HUES64 (cell line): ENCODE measurements around the gene AHRR.

Experiments used
- H3K27ac ChIP-seq: 2 replicates; pipeline ENCODE4 v1.7.0; 2013; ENCODE audit warnings: low read depth, low read length, inconsistent platforms
- H3K27me3 ChIP-seq: 2 replicates; pipeline ENCODE4 v1.6.1; 2013; ENCODE audit warnings: mild to moderate bottlenecking, low read length; ENCODE audit not compliant: insufficient read depth
- H3K36me3 ChIP-seq: 2 replicates; pipeline ENCODE4 v1.6.1; 2013; ENCODE audit warnings: mild to moderate bottlenecking, low read length; ENCODE audit not compliant: insufficient read depth
- H3K4me1 ChIP-seq: 2 replicates; pipeline ENCODE4 v1.6.1; 2013; ENCODE audit warnings: mild to moderate bottlenecking, low read length, moderate library complexity; ENCODE audit not compliant: insufficient read depth
- H3K4me3 ChIP-seq: 2 replicates; pipeline ENCODE4 v1.5.1; 2013; ENCODE audit warnings: mild to moderate bottlenecking, low read length, moderate library complexity
- H3K9ac ChIP-seq: 2 replicates; pipeline ENCODE4 v1.6.1; 2013; ENCODE audit warnings: mild to moderate bottlenecking, low read depth, low read length
- H3K9me3 ChIP-seq: 2 replicates; pipeline ENCODE4 v1.6.1; 2013; ENCODE audit warnings: low read depth, low read length; ENCODE audit not compliant: insufficient read depth
- WGBS: fragments of 150-250, 120-280 bp; methylation state at CpG from one replicate; pipeline ENCODE4 v1.1.7; 2013; ENCODE audit warnings: missing lambda C conversion rate; 5-methylcytosine and 5-hydroxymethylcytosine counted together

The AHRR gene

DNA sequence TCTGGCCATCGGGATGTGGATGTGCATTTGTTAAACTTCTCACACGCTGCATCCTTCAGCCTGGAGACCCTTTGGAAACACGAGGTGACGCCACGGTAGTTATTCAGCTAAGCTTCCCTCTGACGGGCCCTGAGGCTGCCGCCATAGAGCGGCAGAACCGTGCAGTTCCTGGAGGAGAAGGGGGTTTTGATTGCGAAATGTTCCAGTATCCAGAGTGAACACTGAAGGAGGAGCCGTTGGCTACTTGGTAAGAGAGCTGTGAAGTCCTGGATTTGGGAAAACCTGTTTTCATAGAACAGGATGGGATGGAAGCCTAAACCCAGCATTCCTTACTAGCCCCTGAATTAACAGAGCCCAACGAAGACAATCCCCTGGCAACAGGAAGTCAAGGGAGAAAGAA, 98.5 kb downstream of the AHRR start:
- Histone ChIP-seq H3K9ac (no peak overlapping the region), H3K4me3 (no peak overlapping the region), H3K27me3 (no peaks in the 10 kb centered on the region), H3K36me3 (no peaks in the 10 kb centered on the region), H3K9me3 (no peaks in the 10 kb centered on the region), H3K4me1 (peaks cover 7% of the 10 kb centered on the region), H3K27ac (no peak overlapping the region)
- WGBS: 90% methylated on average over 12 of the region's 12 CpGs

DNA sequence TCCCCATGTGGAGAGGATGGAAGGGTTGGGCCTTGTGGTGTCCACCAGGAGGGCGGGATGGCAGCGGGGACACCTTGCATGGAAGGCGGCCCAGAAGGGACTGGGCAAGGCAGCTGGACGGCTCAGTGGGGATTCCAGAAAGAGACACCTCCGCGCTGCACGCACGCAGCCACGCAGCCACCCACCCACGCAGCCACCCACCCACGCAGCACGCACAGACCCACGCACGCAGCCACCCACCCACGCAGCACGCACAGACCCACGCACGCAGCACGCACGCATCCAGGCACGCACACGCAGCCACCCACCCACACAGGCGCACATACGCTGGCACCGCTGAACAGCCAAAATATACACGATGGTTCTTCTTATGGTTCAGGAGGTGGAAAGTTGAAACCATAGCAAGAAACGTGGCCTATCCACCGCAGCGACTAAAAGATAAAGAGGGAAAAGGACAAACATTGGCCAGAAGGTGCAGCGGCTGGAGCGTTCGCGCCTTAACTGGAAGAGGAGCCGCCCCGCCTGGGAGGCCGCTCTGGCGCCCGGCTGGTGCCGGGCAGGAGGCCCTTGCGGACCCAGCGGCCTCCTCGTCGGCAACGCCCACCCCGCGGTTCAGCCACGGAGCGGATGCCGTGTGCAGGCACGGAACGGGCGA, 99.2 kb downstream of the AHRR start:
- peaks cover 3% of the 10 kb centered on the region; the same call in 1 of the 2 replicates for H3K4me1 ChIP-seq
- 95% methylated on average over 52 of the region's 52 CpGs for WGBS

DNA sequence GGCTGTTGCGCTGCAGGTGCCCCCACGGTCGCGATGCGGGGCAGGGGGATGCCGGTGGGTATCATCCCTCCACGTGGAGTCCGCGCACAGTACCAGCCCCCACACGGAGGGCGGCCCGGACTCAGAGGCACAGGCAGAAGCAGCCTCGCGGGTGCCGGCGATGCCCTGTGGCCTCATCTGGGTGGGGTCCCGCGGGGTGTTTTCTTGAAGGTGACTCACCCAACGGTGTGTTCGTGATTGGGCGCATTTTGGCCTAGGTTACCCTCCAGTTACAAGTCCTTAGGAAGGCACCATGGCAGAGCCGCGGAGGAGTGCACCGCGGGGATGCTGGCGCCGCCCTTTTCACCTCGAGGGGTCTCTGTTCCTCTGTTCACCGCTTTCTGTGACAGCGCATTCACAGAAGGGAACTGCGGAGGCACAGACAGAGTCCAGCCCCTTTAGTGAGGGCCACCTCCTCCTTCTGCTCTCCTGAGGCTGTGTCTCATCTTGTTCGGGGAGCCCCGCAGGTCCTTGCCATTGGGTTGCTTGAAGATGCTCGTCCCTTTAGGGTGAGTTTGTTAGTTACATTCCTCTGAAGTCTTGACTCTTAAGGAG, 99.9 kb downstream of the AHRR start:
- H3K9me3 ChIP-seq: no peaks in the 10 kb centered on the region
- H3K36me3 ChIP-seq: no peaks in the 10 kb centered on the region
- H3K9ac ChIP-seq: no peak overlapping the region
- H3K4me3 ChIP-seq: no peak overlapping the region
- H3K27me3 ChIP-seq: no peaks in the 10 kb centered on the region
- no peak overlapping the region for H3K27ac ChIP-seq
- 94% methylated on average over 34 of the region's 34 CpGs for WGBS
- no peaks in the 10 kb centered on the region for H3K4me1 ChIP-seq

More for the DNA sequence above, 99.2 kb downstream of the AHRR start:
- Histone ChIP-seq H3K27ac (no peak overlapping the region), H3K9me3 (no peaks in the 10 kb centered on the region), H3K36me3 (no peaks in the 10 kb centered on the region), H3K9ac (no peak overlapping the region), H3K27me3 (no peaks in the 10 kb centered on the region), H3K4me3 (no peak overlapping the region)

DNA sequence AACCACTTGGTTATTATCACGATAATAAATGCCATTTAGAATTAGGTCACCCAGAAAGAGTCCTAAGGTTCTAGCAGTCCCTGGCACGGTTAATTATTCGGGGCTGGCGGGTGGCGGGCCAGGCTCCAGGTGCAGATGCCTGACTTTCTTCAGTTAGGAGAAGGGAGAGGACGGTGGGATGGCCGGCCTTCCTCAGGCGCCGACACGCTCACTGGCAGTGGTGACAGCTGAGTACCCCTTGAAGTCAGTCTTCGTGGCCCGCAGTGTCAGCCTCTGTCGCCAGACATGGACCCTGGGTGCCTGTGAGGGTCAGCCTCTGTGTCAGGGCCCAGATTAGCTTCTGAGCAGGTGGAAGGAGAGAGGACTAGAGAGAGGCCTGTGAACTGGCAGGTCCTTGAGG, 100.4 kb downstream of the AHRR start:
- WGBS: 94% methylated on average over 13 of the region's 13 CpGs
- Histone ChIP-seq H3K4me1 (no peaks in the 10 kb centered on the region), H3K9ac (no peak overlapping the region), H3K36me3 (no peaks in the 10 kb centered on the region), H3K27me3 (no peaks in the 10 kb centered on the region), H3K9me3 (no peaks in the 10 kb centered on the region), H3K4me3 (no peak overlapping the region), H3K27ac (no peak overlapping the region)

DNA sequence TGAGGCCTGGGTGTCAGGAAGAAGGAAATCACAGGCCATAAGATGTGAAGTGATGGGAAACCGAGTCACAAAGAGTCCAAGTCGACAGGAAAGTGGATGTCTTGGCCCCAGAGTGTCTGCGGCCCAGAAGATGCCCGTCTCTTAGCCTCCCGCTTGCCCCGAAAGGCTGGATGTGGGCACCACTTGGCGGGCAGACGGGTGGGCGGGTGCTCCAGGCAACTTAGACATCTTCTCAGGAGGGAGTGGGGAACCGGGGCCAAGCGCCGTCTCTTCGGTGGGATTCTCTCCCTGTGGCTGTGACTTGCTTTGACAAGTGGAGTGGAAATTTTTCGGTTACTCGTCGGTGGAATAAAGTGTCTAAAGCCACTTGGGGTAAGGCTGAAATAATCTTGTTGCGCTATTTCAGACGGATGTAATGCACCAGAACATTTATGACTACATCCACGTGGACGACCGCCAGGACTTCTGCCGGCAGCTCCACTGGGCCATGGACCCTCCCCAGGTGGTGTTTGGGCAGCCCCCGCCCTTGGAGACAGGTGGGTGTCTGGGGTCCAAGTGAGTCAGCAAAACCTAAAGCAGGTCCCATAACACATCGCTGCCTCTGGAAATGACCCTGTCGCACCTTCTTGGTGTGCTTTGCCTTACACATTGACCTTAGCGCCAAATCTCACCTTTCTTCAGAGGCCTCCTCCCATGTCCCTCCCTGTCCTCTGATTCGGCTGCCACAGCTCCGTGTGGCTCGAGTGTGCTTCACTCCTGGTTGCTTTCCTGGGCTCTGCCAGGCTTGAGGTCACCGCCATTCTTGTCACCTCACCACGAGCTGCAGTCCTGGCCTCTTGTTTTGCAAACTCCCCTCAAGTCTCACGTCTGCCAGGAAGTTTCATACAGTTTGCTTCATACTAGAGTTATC, 101.1 kb downstream of the AHRR start:
- H3K27me3 ChIP-seq: no peaks in the 10 kb centered on the region
- H3K4me3 ChIP-seq: no peak overlapping the region
- no peaks in the 10 kb centered on the region for H3K9me3 ChIP-seq
- 91% methylated on average over 32 of the region's 32 CpGs for WGBS
- no peak overlapping the region for H3K27ac ChIP-seq
- no peaks in the 10 kb centered on the region for H3K4me1 ChIP-seq
- no peak overlapping the region for H3K9ac ChIP-seq
- no peaks in the 10 kb centered on the region for H3K36me3 ChIP-seq

DNA sequence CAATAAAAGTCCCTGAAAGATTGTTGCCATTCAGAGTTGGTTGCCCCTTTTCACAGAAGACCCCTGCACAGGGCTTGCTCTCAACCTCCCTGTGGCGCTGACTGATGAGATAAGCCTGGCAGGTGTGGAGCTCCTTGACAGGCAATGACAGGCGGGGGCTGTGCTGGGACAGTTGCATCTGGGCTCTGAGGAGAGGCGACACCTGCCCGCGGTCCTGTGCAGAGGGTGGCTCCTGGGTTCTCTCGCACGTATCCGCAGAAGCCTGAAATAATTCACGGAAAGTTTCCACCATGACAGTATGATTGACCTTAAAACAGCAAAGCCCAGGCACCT, 101.7 kb downstream of the AHRR start:
- H3K4me1 ChIP-seq: no peaks in the 10 kb centered on the region
- no peaks in the 10 kb centered on the region for H3K27me3 ChIP-seq
- WGBS: 94% methylated on average over 9 of the region's 9 CpGs

DNA sequence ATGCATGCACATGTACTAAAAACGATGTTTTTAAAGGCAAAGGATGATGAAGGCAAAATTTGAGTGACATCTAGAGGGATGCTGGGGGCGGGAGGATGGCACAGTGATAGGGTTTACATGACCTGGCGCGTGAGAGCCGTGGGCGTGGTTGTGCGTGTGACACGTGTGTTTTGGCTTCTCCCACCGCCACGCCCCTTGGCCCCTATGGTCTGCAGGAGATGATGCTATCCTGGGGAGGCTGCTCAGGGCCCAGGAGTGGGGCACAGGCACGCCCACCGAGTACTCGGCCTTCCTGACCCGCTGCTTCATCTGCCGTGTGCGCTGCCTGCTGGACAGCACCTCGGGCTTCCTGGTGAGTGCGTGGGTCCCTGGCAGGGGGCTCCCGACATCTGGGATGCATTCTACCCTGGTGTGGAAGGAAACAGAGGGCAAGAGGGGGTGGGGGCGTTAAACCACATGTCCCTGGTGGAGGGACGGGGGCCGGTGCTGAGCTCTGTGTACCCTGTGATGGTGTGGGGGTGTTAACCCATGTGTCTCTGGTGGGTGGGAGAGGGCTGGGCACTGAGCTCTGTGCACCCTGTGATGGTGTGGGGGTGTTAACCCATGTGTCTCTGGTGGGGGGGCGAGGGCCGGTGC, 102.2 kb downstream of the AHRR start:
- no peak overlapping the region for H3K27ac ChIP-seq
- H3K4me1 ChIP-seq: no peaks in the 10 kb centered on the region
- H3K9ac ChIP-seq: no peak overlapping the region
- H3K9me3 ChIP-seq: no peaks in the 10 kb centered on the region
- H3K4me3 ChIP-seq: no peak overlapping the region
- H3K36me3 ChIP-seq: no peaks in the 10 kb centered on the region
- WGBS: 92% methylated on average over 24 of the region's 24 CpGs
- H3K27me3 ChIP-seq: no peaks in the 10 kb centered on the region

More for the DNA sequence above, 101.7 kb downstream of the AHRR start:
- Histone ChIP-seq H3K9ac (no peak overlapping the region), H3K4me3 (no peak overlapping the region), H3K9me3 (no peaks in the 10 kb centered on the region), H3K36me3 (no peaks in the 10 kb centered on the region), H3K27ac (no peak overlapping the region)

DNA sequence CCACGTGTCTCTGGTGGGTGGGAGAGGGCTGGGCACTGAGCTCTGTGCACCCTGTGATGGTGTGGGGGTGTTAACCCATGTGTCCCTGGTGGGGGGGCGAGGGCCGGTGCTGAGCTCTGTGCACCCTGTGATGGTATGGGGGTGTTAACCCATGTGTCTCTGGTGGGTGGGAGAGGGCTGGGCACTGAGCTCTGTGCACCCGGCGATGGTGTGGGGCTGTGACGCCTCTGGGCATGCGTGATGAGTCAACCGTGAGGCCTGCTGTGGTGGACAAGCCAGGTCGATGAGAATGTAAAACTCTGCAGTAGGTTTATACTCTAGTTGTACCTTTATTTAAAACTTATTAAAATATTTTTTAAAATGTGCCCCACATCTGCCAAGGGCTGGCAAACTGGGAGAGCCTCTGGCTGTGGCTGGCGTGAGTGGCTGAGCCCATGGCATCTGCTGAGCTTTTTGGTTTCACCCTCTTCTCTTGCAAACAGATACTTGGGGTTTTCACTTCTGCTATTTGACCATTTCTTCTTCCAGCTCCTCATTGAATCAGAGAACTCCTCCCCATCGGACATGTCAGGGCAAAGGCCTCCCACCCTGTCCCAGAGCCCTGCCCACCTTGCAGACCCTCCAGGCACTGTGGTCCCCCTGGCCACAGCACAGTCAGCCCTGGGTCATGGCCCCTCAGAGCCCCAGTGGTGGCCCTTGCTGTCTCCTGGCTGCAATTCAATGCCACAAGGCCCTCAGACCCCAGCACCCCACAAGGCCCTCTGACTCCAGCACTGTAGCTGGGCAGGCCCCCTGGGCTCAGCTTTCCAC, 103.0 kb downstream of the AHRR start:
- H3K9ac ChIP-seq: no peak overlapping the region
- 91% methylated on average over 10 of the region's 11 CpGs for WGBS
- H3K27me3 ChIP-seq: no peaks in the 10 kb centered on the region
- H3K9me3 ChIP-seq: no peaks in the 10 kb centered on the region
- H3K36me3 ChIP-seq: no peaks in the 10 kb centered on the region
- H3K4me1 ChIP-seq: no peaks in the 10 kb centered on the region
- H3K27ac ChIP-seq: no peak overlapping the region
- H3K4me3 ChIP-seq: no peak overlapping the region

DNA sequence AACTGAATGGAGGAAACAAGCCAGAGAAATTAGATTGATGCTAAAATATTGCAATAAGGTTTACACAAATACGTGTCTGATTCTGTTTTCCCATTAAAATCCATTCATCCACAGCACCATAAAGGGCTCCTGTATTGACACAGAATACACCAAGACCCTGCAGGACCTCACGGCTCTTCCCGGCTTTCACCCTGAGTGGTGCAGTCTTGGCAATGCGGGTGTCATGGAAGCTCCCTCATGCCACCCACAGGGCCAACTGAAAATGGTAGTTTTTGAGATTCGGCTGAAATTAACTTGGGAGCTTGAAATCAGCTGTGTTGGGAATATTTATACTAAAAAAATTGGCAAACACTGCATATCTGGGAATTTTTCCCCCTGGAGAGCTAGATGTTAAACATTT, 104.2 kb downstream of the AHRR start:
- Histone ChIP-seq H3K27me3 (no peaks in the 10 kb centered on the region), H3K4me1 (no peaks in the 10 kb centered on the region), H3K27ac (no peak overlapping the region), H3K4me3 (no peak overlapping the region), H3K36me3 (no peaks in the 10 kb centered on the region), H3K9ac (no peak overlapping the region), H3K9me3 (no peaks in the 10 kb centered on the region)
- 89% methylated on average over 5 of the region's 5 CpGs for WGBS

DNA sequence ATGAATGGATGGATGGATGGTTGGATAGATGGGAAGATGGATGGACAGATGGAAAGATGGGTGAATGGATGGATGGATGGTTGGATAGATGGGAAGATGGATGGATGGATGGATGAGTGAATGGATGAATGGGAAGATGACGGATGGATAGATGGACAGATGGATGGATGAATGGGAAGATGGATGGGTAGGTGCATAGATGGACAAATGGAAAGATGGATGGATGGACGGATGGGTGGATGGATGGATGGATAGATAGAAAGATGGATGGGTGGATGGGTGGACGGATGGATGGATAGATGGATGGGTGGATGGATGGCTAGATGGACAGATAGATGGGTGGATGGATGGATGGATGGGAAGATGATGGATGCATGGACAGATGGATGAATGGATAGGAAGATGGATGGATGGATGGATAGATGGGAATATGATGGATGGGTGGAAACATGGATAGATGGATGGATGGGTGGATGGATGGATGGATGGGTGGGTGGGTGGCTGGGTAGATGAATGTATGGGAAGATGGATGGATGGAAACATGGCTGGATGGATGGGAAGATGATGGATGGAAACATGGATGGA, 105.0 kb downstream of the AHRR start:
- 89% methylated on average over 3 of the region's 3 CpGs for WGBS

More for the DNA sequence above, 105.0 kb downstream of the AHRR start:
- no peak overlapping the region for H3K9ac ChIP-seq
- H3K27ac ChIP-seq: no peak overlapping the region
- H3K36me3 ChIP-seq: no peaks in the 10 kb centered on the region
- no peaks in the 10 kb centered on the region for H3K27me3 ChIP-seq
- H3K4me3 ChIP-seq: no peak overlapping the region
- H3K4me1 ChIP-seq: no peaks in the 10 kb centered on the region
- no peaks in the 10 kb centered on the region for H3K9me3 ChIP-seq
